GM19467 (cell line): Measurements from ENCODE around the gene SLC44A3.

ENCODE experiments used
- ATAC-seq: cut with Tn5 transposase; IDR thresholded peaks from one replicate; pipeline ENCODE4 v1.9.1; 2021; ENCODE audit warnings: mild to moderate bottlenecking, moderate library complexity; ENCODE audit not compliant: unreplicated experiment

The SLC44A3 gene

GRCh38 chr1:94819945-94820746 is at the start of gene SLC44A3:
Gene SLC44A3, plus strand, starts transcription at chr1:94820357. Its CDS starts 95 bp downstream, at chr1:94820452.
- ATAC-seq: no peak

- no peak for ATAC-seq
These were observed 47.9 kb upstream of the SLC44A3 start for GRCh38 chr1:94772230-94772641.

GRCh38 chr1:94772845-94773244 is 47.3 kb upstream of the SLC44A3 start:
- no peak for ATAC-seq

- ATAC-seq: no peak
These were observed 46.8 kb upstream of the SLC44A3 start for GRCh38 chr1:94773296-94773809.

- ATAC-seq: no peak
These were observed 46.2 kb upstream of the SLC44A3 start for GRCh38 chr1:94773931-94774422.

GRCh38 chr1:94776474-94776873 is 43.7 kb upstream of the SLC44A3 start:
- no peak for ATAC-seq

GRCh38 chr1:94777281-94777680 is 42.9 kb upstream of the SLC44A3 start:
- no peak for ATAC-seq

- ATAC-seq: no peak
These were observed 41.3 kb upstream of the SLC44A3 start for GRCh38 chr1:94778808-94779207.

- ATAC-seq: no peak
These were observed 36.6 kb upstream of the SLC44A3 start for GRCh38 chr1:94783342-94784189.

GRCh38 chr1:94784190-94784515 is 36.0 kb upstream of the SLC44A3 start:
- ATAC-seq: no peak

- no peak for ATAC-seq
These were observed 32.5 kb upstream of the SLC44A3 start for GRCh38 chr1:94787691-94788090.

- no peak for ATAC-seq
These were observed 29.9 kb upstream of the SLC44A3 start for GRCh38 chr1:94790246-94790645.

- no peak for ATAC-seq
These were observed 29.5 kb upstream of the SLC44A3 start for GRCh38 chr1:94790670-94791069.

GRCh38 chr1:94792473-94793295 is 27.5 kb upstream of the SLC44A3 start:
- ATAC-seq: peak; percentile 95

GRCh38 chr1:94793296-94793656 is 26.9 kb upstream of the SLC44A3 start:
- ATAC-seq: no peak

GRCh38 chr1:94795434-94795833 is 24.7 kb upstream of the SLC44A3 start:
- ATAC-seq: peak; percentile 53

GRCh38 chr1:94796266-94796665 is 23.9 kb upstream of the SLC44A3 start:
- ATAC-seq: no peak

GRCh38 chr1:94797291-94797690 is 22.9 kb upstream of the SLC44A3 start:
- no peak for ATAC-seq

GRCh38 chr1:94798054-94798453 is 22.1 kb upstream of the SLC44A3 start:
- ATAC-seq: no peak

GRCh38 chr1:94798462-94798861 is 21.7 kb upstream of the SLC44A3 start:
- no peak for ATAC-seq

GRCh38 chr1:94799206-94799605 is 21.0 kb upstream of the SLC44A3 start:
- ATAC-seq: no peak
